HEK293T (cell line): ENCODE results near the gene HSPB6.

Experiments
- BHLHE40 ChIP-seq: fragments of 450-650 bp; IDR thresholded peaks from 2 replicates; pipeline ENCODE4 v1.6.1; 2016; ENCODE audit warnings: mild to moderate bottlenecking, moderate library complexity, borderline replicate concordance
- ELF4 ChIP-seq: fragments of 450-650 bp; IDR thresholded peaks from 2 replicates; pipeline ENCODE4 v1.6.1; 2017; ENCODE audit warnings: antibody characterized with exemption
- FOXM1 ChIP-seq: fragments of 450-650 bp; IDR thresholded peaks from 2 replicates; pipeline ENCODE4 v1.6.1; 2017; ENCODE audit warnings: mild to moderate bottlenecking, borderline replicate concordance
- LEF1 ChIP-seq: fragments of 450-650 bp; IDR thresholded peaks from 2 replicates; pipeline ENCODE4 v1.6.1; 2017; ENCODE audit warnings: mild to moderate bottlenecking, borderline replicate concordance
- NFRKB ChIP-seq: fragments of 450-650 bp; IDR thresholded peaks from 2 replicates; pipeline ENCODE4 v1.6.1; 2016; ENCODE audit warnings: mild to moderate bottlenecking, moderate library complexity
- SP1 ChIP-seq: fragments of 450-650 bp; IDR thresholded peaks from 2 replicates; pipeline ENCODE4 v1.6.1; 2017
- SUZ12 ChIP-seq: fragments of 450-650 bp; IDR thresholded peaks from 2 replicates; pipeline ENCODE4 v1.6.1; 2016; ENCODE audit warnings: mild to moderate bottlenecking

- TF ChIP-seq SP1 (no peak), SUZ12 (no peak), LEF1 (no peak), FOXM1 (no peak), ELF4 (no peak), NFRKB (no peak), BHLHE40 (no peak)
Observed at GRCh38 chr19:35755131-35755549, 1.7 kb downstream of the HSPB6 start.
